HG03442 (cell line): Measurements from ENCODE around the gene ELMO1.

ENCODE experiments used
- ATAC-seq: cut with Tn5 transposase; IDR thresholded peaks from one replicate; pipeline ENCODE4 v1.9.1; 2021; ENCODE audit warnings: mild to moderate bottlenecking, moderate library complexity; ENCODE audit not compliant: unreplicated experiment

The ELMO1 gene

GRCh38 chr7:37109016-37109683, 339.5 kb downstream of the ELMO1 start:
- ATAC-seq: no peak

DNA sequence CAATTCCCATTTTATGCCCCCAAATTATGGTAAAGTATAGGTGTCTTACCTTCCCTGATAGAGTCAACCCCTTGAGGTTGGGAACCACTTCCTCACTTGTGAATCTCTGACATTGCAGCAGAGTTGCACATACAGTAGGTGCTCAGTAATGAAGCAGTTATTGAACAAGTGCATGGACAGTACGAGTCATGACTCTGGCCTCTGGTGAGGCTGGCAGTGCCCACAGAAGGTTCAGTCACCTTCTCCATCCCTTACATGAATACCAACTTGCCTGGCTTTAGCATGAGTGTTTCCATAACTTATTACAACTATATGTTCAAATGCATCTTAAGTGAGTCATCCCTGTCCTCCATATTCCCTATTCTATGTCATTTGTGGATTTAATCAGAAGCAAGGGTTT, 340.0 kb downstream of the ELMO1 start:
- ATAC-seq: no peak

DNA sequence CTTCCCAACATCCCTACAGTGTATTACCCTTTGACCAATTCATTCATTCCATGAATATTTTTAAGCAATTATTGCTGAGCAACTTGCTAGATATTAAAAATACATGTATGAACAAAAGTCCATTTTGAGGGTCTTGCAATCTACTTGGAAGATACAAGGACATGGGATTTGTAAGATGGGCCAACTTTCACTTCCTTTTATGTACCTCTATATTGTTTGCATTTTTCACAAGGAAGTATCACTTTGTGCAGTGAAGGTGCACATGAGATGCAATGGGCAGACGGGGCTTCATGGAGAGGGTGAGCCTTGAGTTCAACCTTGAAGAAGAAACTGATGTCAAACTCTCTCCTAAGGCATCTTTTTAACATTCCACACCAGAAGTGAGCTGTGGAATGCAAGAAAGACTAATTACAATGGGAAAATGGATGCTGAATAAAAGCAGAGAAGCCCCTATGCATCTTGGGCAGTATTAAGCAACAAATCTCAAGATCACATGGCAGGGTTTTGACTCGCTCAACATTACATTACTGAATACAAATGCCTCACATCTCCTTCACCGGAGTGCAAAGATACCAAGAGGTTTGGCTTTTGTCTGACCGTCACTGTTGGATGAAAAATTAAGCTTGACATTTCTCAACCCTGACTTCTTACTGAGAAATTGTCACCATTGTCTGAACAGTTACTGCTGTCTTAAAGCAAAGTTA, 341.5 kb downstream of the ELMO1 start:
- no peak for ATAC-seq

DNA sequence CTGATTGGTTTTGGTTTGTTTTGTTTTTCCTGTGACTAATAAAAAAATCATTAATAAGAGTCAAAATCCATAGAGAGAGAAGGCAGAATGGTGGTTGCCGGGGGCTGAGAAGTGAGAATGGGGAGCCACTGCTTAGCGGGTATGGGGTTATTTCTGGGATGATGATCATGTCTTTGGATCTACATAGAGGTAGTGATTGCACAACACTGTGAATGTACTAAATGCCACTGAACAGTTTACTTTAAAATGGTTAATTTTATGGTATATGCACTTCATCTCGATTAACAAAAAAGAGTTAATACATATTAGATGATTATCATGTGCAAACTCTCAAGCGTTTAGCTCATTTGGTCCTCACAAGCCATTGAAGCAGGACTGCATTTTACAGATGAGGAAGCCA, 342.9 kb downstream of the ELMO1 start:
- ATAC-seq: no peak

DNA sequence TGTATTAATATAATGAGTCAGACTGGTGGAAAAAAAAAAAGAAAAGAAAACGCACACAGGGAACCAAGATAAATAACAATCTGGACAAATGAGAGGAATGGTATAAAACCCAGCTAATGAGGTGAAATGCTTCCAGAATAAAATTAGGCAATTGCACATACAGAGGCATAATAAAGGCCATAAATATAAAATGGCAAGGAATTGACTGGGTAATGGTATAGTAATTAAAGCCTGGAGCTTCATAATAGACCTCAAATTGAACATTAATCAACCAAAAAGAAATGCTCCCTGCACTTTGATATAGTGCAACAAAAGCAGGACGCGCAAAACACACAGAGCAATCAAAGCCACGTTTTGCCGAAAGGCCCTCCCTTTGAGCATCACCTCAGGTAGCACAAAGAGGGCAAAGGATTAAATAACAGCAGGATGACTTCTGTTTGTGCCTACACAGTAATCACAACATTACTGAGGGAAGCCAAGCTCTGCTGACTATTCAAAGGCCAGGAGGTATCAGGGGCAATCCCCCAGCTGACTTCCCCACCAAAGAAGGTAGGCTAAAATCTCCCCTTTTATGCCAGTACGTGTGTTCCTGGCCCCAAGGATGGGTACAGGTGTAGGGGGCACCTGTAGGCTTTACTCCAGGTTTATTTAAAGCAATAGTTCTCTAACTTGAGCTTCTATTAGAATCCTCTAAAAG, 343.7 kb downstream of the ELMO1 start:
- no peak for ATAC-seq

- ATAC-seq: no peak
Measured at GRCh38 chr7:37102518-37103137, 346.0 kb downstream of the ELMO1 start.

DNA sequence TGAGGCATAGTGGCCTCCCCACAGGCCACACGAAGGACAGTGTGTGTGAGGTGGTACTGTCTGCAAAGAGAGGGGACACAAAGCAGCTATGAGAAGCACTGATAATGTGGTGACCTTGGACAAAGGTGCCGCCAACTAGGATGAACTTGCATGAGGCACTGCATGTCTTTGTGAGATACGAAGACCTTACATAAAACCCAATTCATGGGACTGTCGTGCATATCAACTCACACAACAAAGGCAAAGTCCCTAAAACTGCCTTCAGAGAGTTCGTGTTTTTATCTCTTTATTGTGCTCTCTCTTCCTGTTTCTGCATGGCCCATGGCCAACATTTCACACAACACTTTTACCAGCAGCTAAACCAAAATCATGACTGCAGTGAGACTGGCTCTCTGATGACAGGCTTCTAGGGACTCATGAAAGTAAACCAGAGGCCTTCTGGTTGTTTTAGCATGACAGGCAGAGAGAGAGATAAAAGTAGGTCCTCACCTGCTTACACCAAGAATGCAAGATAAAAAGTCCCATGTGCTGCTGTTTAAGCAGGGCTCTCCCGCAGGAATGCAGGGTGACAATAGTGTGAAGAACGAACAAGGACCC, 347.8 kb downstream of the ELMO1 start:
- no peak for ATAC-seq

- ATAC-seq: no peak
Measured at GRCh38 chr7:37098762-37099161, 349.9 kb downstream of the ELMO1 start.

DNA sequence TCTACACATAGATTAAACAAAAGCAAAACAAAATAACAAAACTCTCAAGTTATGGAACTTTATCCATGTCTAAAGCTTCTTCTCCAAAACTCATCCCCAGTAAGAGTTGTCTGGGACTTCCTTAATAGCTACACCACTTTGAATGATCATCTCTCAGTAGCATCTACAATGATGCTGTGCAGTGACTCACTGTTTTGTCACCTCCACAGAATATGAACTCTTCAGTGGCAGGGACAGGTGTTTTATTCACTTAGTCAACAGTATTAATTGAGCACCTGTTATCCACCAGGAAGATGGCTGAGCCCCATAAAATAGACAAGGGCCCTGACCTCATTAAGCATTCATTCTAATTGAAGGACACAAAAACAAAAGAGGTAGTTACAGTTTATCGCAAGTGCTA, 350.7 kb downstream of the ELMO1 start:
- ATAC-seq: no peak

DNA sequence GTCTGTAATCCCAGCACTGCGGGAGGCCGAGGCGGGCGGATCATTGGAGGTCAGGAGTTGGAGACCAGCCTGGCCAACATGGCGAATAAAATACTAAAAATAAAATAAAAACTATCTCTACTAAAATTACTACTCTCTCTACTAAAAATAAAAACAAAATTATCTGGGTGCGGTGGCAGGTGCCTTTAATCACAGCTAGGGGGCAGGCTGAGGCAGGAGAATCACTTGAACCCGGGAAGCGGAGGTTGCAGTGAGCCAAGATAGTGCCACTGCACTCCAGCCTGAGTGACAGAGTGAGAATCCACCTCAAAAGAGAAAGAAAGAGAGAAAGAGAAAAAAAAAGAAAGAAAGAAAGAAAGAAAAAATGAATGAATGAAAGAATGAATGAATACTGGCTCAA, 351.4 kb downstream of the ELMO1 start:
- no peak for ATAC-seq

DNA sequence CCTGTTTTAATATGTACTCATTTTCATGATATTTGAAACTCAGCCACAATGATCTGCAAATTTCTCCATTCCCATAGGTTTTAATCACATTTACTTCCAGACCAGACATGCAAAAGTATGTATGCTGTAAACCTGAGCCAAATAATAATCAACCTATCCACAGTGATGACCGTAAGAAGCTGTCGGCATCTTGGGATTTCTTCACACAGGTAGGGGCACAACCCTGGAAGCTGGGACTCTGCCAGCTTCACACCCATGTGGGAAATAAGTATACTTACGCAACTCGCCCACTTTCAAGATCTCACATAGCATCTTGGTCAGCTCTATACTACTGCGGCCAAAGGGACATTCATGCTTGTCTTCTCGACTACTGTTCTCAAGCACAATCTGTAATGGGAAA, 352.3 kb downstream of the ELMO1 start:
- ATAC-seq: no peak

DNA sequence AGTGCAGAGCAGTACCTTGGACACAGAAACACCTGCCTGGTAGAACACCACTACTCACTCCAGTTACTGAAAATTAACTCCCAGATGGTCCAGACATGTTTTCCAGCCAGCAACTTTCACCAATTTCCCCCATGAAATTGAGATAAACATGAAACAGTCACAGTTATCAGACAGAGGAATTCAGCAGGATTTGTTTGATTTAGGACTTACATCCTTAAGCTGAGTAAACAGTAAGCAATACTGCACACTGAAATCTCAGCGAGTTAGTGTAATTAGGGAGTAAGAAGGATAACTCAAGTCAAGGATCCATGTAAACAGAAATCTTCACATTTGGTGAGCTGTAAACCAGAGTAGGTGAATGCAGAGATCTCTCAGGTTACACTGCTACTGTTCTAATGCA, 353.5 kb downstream of the ELMO1 start:
- ATAC-seq: no peak

- ATAC-seq: no peak
Measured at GRCh38 chr7:37093257-37093656, 355.4 kb downstream of the ELMO1 start.

- ATAC-seq: no peak
Measured at GRCh38 chr7:37092548-37092947, 356.1 kb downstream of the ELMO1 start.

DNA sequence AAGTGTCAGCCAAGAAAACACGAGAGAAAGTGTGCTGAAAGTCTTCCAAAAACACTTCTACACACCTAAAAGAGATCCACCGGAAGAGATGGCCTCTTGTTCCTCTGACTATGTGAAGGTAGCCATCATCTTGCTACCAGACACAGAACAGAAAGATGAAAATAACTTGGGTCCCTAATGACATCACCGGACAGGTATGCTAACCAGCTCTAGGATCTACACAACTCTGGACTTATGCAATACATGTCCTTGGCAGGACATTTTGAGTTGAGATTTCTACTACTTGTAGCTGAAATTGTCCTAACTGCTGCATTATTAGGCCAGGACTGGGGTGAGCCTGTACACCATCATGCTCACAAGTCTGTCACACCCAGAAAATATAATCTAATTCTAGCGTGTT, 358.7 kb downstream of the ELMO1 start:
- ATAC-seq: no peak

DNA sequence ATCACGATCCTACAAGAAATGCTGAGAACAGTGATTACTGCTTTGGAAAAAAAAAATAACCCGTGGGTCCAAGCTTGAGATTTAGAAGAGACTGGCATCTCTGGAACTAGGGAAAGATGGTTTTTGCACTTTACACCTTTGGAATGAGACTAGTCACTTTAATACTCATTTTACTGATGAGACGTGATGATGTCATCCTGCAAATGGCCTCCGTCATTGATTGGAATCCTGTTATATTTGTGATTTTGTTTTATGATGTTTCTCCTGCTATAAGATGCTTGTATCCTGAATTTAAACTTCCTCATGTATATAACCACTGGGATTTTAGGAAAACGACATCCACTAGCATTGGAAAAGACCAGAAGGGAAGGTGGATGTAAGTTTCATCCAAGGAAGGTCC, 363.1 kb downstream of the ELMO1 start:
- ATAC-seq: no peak

- no peak for ATAC-seq
Measured at GRCh38 chr7:37084303-37084702, 364.4 kb downstream of the ELMO1 start.

GRCh38 chr7:37083311-37084096, 365.2 kb downstream of the ELMO1 start:
- no peak for ATAC-seq

DNA sequence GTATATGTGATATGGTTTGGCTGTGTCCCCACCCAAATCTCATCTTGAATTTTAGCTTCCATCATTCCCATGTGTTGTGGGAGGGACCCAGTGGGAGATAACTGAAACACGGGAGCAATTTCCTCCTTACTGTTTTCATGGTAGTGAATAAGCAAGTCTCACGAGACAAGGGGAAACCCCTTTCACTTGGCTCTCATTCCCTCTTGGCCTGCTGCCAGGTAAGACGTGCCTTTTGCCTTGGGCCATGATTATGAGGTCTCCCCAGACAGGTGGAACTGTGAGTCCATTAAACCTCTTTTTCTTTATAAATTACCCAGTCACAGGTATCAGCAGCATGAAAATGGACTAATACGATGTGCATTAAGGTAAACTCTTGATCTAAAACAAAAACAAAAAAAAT, 367.2 kb downstream of the ELMO1 start:
- no peak for ATAC-seq

DNA sequence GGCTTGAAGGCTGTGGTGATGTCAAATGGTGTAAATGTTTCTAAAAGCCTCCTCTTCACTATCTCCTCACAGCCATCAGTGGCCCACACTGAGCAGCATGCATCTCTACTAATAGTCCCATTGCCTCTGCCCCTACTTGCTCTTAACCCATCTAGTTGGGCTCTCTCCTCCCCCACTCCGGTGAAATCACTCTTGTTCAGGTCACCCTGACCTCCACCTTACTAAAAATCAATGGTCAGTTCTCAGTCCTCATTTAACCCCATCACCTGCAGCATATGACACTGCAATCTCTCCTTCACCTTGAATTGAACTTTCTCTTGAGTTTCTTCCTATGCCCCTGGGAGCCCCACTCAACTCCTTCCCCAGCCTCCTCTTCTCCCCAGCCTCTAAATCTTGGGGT, 369.2 kb downstream of the ELMO1 start:
- no peak for ATAC-seq

DNA sequence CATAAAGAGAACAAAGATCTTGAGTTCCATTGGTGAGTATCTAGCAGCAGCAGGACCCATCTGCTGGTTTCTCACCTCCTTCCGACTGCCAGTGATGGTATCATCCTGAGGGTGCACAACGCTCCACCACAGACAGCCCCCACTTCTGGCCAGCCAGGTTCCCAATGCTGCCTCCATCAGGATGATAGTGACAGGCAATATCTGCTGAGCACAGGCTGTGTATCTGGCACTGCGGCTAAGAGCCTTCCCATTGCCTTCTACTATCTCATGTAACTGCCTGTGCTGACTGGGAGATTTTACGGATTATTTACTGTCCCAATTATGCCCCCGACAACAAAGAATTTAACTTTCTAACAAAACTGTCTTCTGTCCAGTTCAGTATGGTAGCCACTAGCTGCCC, 372.0 kb downstream of the ELMO1 start:
- no peak for ATAC-seq
